Heart right ventricle (tissue), 16 donors: Measurements from ENCODE around the gene BORCS6. TPM values are rescaled to one million over a fixed set of nuclear protein-coding genes. Genes with fewer than 3 reads are reported as not detected.

Experiments used
- ATAC-seq, 8 donors: fragments of 200-7000 bp; cut with Tn5 transposase; one replicate each; pipeline ENCODE4 v1.9.1; 2020; ENCODE audit warnings: mild to moderate bottlenecking in 8 of 8, moderate library complexity in 8 of 8, moderate number of reproducible peaks in 1 of 8
- DNase-seq, 2 donors: peaks; one replicate each; pipeline ENCODE4 v3.0.0-alpha.2; 2020
- H3K27ac ChIP-seq, 10 donors: fragments of 200-600 bp; sonication (generic) in 2 of 10; one replicate each; pipeline versions ENCODE4 v1.5.0 to v1.8.0; 2020 to 2022; ENCODE audit warnings: mild to moderate bottlenecking in 3 of 10
- H3K27me3 ChIP-seq, 7 donors: fragments of 200-600 bp; one replicate each; pipeline ENCODE4 v1.8.0; 2021 to 2022; ENCODE audit warnings: mild to moderate bottlenecking in 2 of 7
- H3K36me3 ChIP-seq, 9 donors: fragments of 200-600 bp; sonication (generic) in 1 of 9; one replicate each; pipeline versions ENCODE4 v1.5.0 to v1.8.0; 2020 to 2022; ENCODE audit warnings: mild to moderate bottlenecking in 2 of 9
- H3K4me1 ChIP-seq, 9 donors: fragments of 200-600 bp; sonication (generic) in 1 of 9; one replicate each; pipeline versions ENCODE4 v1.5.0 to v1.8.0; 2020 to 2022; ENCODE audit warnings: mild to moderate bottlenecking in 4 of 9
- H3K4me3 ChIP-seq, 10 donors: fragments of 200-600 bp; sonication (generic) in 2 of 10; one replicate each; pipeline versions ENCODE4 v1.5.0 to v1.8.0; 2020 to 2022; ENCODE audit warnings: mild to moderate bottlenecking in 7 of 10, moderate library complexity in 2 of 10
- H3K9me3 ChIP-seq, 11 donors: fragments of 200-600 bp in 10 of 11; sonication (generic) in 2 of 11; one replicate each; pipeline versions ENCODE4 v1.5.0 to v1.8.0; 2013 to 2022; ENCODE audit warnings: mild to moderate bottlenecking in 2 of 11, control low read depth in 1 of 11, moderate library complexity in 1 of 11
- CTCF ChIP-seq, 9 donors: fragments of 200-600 bp; sonication (generic) in 2 of 9; IDR thresholded peaks; one replicate each; pipeline versions ENCODE4 v1.5.0 to v1.8.0; 2021 to 2022; ENCODE audit warnings: antibody characterized with exemption in 9 of 9, mild to moderate bottlenecking in 5 of 9, moderate library complexity in 1 of 9
- WGBS, 2 donors: extraction: QIAGEN DNeasy Blood & Tissue Kit; methylation state at CpG; one replicate each; pipeline ENCODE4 v1.1.7; 2013; ENCODE audit warnings: inconsistent platforms in 1 of 2; 5-methylcytosine and 5-hydroxymethylcytosine counted together
- intact Hi-C, 10 donors: fragments of 100-400 bp; cut with DNase I; formaldehyde crosslinking; loops; one replicate each; pipeline versions ENCODE4 v1.11.1 to v1.14.2; 2022
- polyA plus RNA-seq, 2 donors: library from polyadenylated mRNA; stranded (reverse); fragments of 200-250 nt; gene quantifications; one replicate each; pipeline ENCODE4 v1.2.3, GENCODE V29; 2013
- total RNA-seq, 10 donors: library from RNA; stranded (reverse); fragmentation: NEBNext Ultra II Directional in 3 of 10; extraction: Animal tissue kit (Norgen Biotek cat#: 25700) in 3 of 10; gene quantifications; one replicate each; pipeline versions ENCODE4 v1.2.1 to v1.2.4, GENCODE V29; 2021 to 2023
- donor health status: Arrhythmogenic right ventricular cardiomyopathy.
- donor health status: ischemic (EF 13 %, LVEDD 7.1; RV severe dilation, severe dysfunction).
- donor health status: healthy with polysubstance abuse.
- donor health status: DM: no; HTN: yes; CAD: no.
- donor health status: DM: no; HTN: no; CAD: no.
- donor health status: ischemic (EF 25% LVEDD 6.9; RV normal size, moderate dysfunction).
- donor health status: ischemic (EF 25% LVEDD 5.7; RV mildly dilated, moderate dysfunction).
- donor health status: healthy.
- donor health status: DM: yes; HTN: yes; CAD: no.
- donor health status: Ischemic cardiomyopathy.
- donor health status: ischemic (EF 35%, LVEDD 5.7; RV mildly dilated, moderate dysfunction).
- donor health status: nonischemic (EF 11% LVEDD 7.7; RV severe dilation, severe dysfunction).
- donor health status: DM: yes; HTN: yes; CAD: no.
- donor health status: PGD.
- donor health status: ischemic (EF 29% LVEDD 5.4; RV normal size, mild dysfunction).
- donor health status: nonischemic (EF 23%, LVEDD 6.1; RV moderate dilation, normal function).

The BORCS6 gene
- total and polyA plus RNA-seq, 12 donors: 4.2 to 13.8 (median 7.7) TPM

DNA sequence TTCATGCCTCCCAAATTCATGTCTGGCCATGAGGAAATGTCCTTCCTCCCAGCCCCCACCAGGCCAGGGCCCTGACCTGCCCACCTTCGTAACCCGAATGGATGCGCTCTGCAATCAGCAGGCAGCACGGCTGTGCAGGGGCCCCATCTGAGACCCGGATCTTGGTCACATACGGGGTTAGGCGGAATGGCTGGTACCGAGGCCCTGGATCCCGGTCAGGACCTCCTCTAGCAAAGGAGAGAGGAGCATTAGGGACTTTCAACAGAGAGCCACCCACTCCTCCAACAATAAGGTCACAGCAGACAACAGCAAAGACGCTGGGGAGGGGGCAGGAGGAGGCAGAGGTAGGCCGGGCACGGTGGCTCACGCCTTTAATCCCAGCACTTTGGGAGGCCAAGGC is 41.4 kb downstream of the BORCS6 start:
- no peak for TF ChIP-seq CTCF (IDR thresholded peaks at IDR 0.05)
- H3K9me3 ChIP-seq: no peaks in the 10 kb centered on the region
- H3K36me3 ChIP-seq: peaks cover 52 to 79% (median 72%) of the 10 kb centered on the region in 9 donors
- 87 to 89% methylated on average over 13 of the region's 13 CpGs for WGBS, 2 donors
- peaks cover 28 to 63% (median 41%) of the 10 kb centered on the region in 9 donors for H3K4me1 ChIP-seq
- no peak for ATAC-seq
- H3K27me3 ChIP-seq: no peaks in the 10 kb centered on the region
- intact Hi-C loops: no loop called here
- H3K27ac ChIP-seq: peak overlapping the region in 5 of 10 donors; percentile 17 to 100 (median 30)
- no peak for DNase-seq
- no peak overlapping the region for H3K4me3 ChIP-seq

GRCh38 chr17:8147805-8148404 is 42.1 kb downstream of the BORCS6 start:
- 90 to 93% methylated on average over 13 of the region's 13 CpGs for WGBS, 2 donors
- Histone ChIP-seq H3K9me3 (no peaks in the 10 kb centered on the region), H3K27ac (peak overlapping the region in 6 of 10 donors; percentile 13 to 100 (median 34)), H3K27me3 (no peaks in the 10 kb centered on the region), H3K4me3 (no peak overlapping the region), H3K36me3 (peaks cover 58 to 79% (median 78%) of the 10 kb centered on the region in 9 donors), H3K4me1 (peaks cover 22 to 56% (median 35%) of the 10 kb centered on the region in 9 donors)
- DNase-seq: no peak
- TF ChIP-seq CTCF (IDR thresholded peaks at IDR 0.05): no peak
- intact Hi-C loops: no loop called here
- ATAC-seq: no peak

- H3K9me3 ChIP-seq: no peaks in the 10 kb centered on the region
- peak overlapping the region in 5 of 10 donors; percentile 13 to 100 (median 38) for H3K27ac ChIP-seq
- intact Hi-C loops: no loop called here
- no peak for TF ChIP-seq CTCF (IDR thresholded peaks at IDR 0.05)
- H3K36me3 ChIP-seq: peaks cover 64 to 85% (median 84%) of the 10 kb centered on the region in 9 donors
- no peak overlapping the region for H3K4me3 ChIP-seq
- H3K4me1 ChIP-seq: peaks cover 18 to 50% (median 35%) of the 10 kb centered on the region in 9 donors
- no peak for ATAC-seq
- no peaks in the 10 kb centered on the region for H3K27me3 ChIP-seq
- WGBS, 2 donors: 86 to 92% methylated on average over 23 to 26 of the region's 26 CpGs
- DNase-seq: no peak
Measured at GRCh38 chr17:8147141-8147804, 42.7 kb downstream of the BORCS6 start.

DNA sequence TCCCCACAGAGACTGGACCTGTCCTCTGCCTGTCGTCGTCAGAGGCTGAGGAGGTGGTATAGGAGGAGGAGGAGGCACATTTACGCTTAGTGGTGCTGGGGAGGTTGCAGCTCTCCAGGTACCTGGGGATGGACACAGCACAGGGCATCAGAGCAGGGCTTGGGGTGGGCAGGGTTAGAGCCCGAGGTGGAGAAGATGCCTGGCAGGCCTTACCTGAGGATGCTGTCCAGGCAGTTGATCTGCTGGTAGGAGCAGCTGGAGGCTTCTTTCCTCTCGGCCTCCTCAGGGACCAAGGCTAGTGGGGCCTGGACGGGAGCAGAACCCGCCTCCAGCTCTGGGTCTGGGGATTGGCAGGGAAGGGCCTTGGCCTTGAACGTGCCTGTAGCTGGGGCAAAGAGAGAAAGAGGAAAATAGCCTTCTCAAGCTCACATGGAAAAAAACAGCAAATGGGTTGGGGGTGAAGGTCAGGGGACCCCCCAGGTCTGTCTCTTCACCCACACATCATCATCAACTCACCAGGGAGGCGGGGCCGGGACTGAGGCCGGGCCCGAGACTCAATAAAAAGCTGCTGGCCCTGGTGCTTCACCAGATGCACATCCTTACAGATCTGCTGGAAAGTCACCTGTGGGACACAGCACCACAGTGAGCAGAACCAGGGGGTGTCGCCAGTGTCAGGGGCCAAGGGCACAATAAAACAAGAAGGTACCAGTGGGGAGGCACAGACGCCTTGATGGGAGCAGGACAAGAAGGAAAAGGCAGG is 43.4 kb downstream of the BORCS6 start:
- H3K4me3 ChIP-seq: no peak overlapping the region
- H3K36me3 ChIP-seq: peaks cover 66 to 93% (median 92%) of the 10 kb centered on the region in 9 donors
- no peaks in the 10 kb centered on the region for H3K9me3 ChIP-seq
- no peak for ATAC-seq
- no peak for TF ChIP-seq CTCF (IDR thresholded peaks at IDR 0.05)
- no peaks in the 10 kb centered on the region for H3K27me3 ChIP-seq
- DNase-seq: no peak
- H3K27ac ChIP-seq: peak overlapping the region in 5 of 10 donors; percentile 30 to 100 (median 43)
- WGBS, 2 donors: 91 to 92% methylated on average over 14 of the region's 14 CpGs
- intact Hi-C loops: no loop called here
- peaks cover 17 to 44% (median 34%) of the 10 kb centered on the region in 9 donors for H3K4me1 ChIP-seq
